GM21360 (cell line): ENCODE measurements around the gene ATXN1.
"Not testable (repeated sequence)": the region's sequence is repeated elsewhere in the genome, so short reads cannot be mapped to it uniquely, and the experiment has no call there.

Experiments used
- ATAC-seq: cut with Tn5 transposase; IDR thresholded peaks from one replicate; pipeline ENCODE4 v1.9.1; 2021; ENCODE audit warnings: mild to moderate bottlenecking, moderate library complexity; ENCODE audit not compliant: unreplicated experiment

ATXN1 gene

DNA sequence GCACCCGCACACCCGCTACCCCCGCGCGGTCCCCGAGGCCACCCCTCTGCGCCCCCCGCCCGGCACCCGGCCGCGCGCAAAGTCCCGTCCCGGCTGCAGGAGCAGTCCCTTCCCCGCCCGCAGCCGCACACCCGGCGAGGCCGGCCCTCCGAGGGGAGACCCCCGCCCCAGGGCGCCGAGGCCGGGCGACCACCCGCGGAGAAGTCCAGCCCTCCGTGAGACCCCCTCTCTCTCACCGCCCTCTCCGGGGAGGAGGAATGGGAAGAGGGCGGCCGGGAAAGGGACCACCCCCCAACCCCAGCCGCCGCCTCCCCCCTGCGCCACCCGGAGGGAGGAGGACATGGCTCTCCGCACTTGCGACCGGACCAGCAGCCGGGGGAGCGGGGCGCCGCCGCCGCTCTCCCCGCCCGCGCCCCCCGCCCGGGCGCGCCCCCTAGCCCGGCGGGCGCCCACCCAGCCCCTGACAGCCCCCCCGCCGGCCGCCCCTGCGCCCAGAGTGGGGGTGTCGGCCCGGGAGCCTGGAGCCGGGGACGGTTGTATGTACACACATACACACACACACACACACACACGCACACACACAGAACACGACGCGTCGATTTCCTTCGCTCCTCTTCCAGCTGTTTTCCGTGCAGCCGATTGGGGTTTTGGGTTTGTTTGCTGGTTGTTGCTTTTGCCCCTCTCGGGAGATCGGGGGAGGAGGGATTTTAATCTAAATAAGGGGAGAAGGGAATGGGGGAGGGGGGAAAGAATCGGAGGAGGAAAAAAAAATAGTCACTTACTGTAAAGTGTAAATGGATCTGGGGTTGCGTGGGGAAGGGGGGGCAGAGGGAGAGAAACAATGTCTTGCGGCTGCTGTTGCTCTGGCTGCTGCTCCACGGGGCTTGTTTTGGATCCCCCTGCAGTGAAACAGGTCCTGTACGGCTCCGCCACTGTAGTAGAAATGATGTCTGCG lies at the start of gene ATXN1:
TSS of gene ATXN1 (minus strand) at position 945 of the 955 bp plus-strand sequence.
- ATAC-seq: no peak

DNA sequence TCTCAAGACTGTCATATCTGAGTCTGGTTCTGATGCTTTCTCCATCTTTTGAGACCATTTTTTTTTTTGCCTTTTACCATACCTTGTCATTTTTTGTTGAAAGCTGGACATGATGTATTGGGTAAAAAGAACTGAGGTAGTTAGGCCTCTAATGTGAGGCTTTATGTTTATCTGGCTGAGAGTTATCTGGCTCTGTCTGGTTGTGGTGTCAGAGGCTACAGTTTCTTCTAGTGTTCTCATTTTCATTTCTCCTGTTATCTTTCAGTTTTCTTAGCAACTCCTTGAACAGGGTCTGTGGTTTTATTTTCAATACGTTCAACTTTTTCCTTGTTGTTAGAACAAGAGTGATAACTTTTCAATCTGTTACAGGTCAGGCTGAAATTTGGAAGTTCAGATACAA lies 49.2 kb upstream of the ATXN1 start:
- ATAC-seq: no peak

DNA sequence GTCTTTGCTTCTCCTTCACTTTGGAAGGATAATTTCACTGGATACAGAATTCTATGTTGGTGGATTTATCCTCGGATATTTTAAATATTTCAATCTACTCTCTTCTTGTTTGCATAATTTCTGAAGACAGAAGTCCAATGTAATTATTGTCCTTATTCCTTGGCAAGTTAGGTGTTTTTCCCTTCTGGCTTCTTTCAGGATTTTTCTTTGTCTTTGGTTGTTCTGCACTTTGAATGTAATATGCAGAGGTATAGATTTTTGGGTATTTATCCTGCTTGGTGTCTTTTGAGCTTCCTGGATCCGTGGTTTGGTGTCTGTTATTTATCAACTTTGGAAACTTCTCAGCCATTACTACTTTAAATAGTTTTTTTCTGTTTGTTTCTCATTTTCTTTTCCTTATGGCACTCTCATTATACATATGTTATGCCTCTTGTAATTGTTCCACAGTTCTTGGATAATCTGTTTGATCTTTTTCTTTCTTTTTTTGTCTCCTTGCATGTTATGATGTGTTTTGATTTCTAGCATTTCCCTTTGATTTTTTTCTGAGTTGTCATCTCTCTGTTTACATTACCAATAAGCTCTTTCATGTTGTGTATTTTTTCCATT lies 48.6 kb upstream of the ATXN1 start:
- no peak for ATAC-seq

GRCh38 chr6:16807956-16808355 lies 46.7 kb upstream of the ATXN1 start:
- ATAC-seq: no peak

GRCh38 chr6:16806363-16806762 lies 45.1 kb upstream of the ATXN1 start:
- ATAC-seq: no peak

DNA sequence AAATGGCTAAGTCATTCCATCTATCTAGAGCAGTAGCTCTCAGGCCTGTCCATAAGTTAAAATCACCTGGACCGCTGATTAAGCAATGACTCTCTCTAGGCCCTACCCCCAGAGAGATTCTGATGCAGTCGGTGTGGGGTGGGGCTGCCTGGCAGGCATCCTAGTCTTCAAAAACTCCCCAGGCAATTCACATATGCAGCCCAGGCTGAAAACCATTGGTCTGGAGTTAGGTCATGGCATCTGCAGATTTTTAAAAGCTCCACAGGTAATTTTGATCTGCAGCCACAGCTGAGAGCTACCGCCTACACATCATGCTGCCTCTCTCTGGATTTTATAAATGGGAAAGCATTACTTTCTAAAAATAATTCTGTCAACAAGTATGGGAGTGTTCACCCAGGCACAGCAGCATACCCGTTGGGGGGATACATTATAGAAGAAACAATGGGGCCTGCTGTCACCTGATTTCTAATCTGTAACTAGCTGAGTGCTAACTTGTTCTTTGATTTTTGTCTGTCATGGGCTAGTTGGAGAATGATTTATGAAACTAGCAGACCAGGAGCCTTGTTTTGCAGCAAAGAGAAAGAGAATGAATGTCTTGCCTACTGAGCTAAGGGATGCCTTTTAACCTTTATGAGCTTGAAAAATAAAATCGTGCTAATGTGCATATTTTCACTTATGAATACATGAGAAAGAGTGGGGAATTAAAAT lies 44.1 kb upstream of the ATXN1 start:
- ATAC-seq: no peak

- no peak for ATAC-seq
Measured at GRCh38 chr6:16804546-16805242, 43.4 kb upstream of the ATXN1 start.

- ATAC-seq: no peak
Measured at GRCh38 chr6:16803294-16804200, 42.3 kb upstream of the ATXN1 start.

GRCh38 chr6:16802071-16802470 lies 40.8 kb upstream of the ATXN1 start:
- ATAC-seq: no peak

DNA sequence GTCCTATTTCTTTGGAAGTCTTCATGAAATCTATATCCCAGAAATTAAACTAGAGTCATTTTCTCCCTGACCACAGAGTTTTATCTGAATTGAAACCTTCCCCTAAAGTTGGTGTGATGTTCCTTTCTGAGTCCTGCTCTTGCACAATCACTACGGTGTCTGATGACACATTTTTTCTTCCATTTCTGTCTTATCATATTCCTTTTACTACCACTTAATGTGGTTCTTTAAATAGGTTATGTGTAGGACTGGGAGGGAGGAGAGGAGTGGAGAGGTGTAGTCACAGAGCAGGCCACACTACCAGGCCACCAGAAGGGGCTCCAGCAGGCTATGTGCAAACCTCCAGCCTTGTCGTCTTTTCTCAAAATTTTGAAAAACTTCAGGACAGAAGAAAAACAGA lies 39.7 kb upstream of the ATXN1 start:
- ATAC-seq: no peak

GRCh38 chr6:16800341-16800740 lies 39.1 kb upstream of the ATXN1 start:
- no peak for ATAC-seq

GRCh38 chr6:16799279-16800193 lies 38.3 kb upstream of the ATXN1 start:
- ATAC-seq: no peak

DNA sequence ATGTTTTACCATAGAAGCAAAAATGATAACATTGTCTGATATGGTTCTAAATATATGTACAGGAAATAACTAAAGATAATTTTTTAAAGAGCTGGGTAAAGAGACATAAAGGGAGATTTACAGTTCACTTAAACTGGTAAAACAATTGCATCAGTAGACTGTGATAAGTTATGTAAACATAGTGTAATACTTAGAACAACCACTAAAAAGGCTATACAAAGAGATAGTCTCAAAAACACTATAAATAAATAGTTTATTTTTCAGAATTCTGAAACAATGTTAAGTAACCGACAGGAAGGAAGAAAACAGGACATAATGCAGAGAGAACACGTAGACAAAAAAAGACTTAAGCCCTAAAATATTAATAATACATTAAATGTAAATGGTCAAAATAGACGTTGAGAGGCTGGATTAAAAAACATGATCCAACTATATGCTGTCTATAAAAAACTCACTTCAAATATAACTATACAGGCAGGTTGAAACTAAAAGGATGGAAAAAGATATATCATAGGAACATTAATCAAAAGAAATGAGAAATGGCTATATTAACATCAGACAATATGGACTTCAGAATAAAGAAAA lies 32.7 kb upstream of the ATXN1 start:
- ATAC-seq: no peak

DNA sequence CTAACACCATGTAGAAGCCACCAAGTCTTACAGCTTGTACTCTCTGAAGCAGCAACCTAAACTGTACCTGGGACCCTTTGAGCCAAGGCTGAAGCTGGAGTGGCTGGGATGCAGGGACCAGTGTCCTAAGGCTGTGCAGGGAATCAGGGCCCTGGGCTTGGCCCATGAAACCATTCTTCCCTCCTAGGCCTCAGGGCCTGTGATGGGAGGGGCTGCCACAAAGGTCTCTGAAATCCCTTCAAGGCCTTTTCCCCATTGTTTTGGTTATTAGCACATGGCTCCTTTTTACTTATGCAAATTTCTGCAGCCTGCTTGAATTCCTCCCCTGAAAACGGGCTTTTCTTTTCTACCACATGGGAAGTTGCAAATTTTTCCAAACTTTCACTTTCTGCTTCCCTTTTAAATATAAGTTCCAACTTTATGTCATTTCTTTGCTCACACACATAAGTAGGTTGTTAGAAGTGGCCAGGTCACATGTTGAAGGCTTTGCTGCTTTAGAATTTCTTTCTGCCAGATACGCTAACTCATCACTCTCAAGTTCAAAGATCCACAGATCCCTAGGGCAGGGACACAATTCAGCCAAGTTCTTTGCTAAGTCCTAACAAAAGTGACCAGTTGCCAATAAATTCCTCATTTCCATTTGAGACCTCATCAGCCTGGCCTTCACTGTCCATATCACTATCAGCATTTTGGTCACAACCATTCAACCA lies 28.2 kb upstream of the ATXN1 start:
- no peak for ATAC-seq

GRCh38 chr6:16787128-16787682 lies 25.9 kb upstream of the ATXN1 start:
- ATAC-seq: no peak

DNA sequence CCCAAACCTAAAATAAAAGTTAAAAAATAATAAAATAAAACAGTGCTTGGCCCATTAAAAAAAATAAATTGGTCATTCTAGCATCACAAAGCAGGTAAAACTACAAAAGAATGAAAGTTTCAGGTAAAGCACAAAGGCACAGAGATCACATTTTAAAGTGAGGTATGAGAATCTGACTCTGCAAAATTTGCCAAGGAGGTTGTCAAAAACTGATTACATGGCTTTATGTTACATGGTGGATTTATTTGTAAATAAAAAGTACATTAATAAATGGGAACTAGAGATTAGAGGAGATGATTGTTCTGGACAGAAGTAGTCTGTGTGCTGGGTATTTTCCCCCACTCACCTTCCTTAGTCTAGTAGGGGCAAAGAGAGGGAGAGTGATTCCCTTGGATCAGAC lies 24.2 kb upstream of the ATXN1 start:
- no peak for ATAC-seq

- not testable (repeated sequence) for ATAC-seq
Measured at GRCh38 chr6:16784957-16785356, 23.7 kb upstream of the ATXN1 start.
